Body of pancreas (tissue), 4 donors: ENCODE measurements around the gene RCAN2.

Experiments used
- POLR2A ChIP-seq, 3 donors: fragments of 450-650 bp; IDR thresholded peaks; one replicate each; pipeline ENCODE4 v1.6.1; 2016; ENCODE audit warnings: antibody characterized with exemption in 3 of 3, mild to moderate bottlenecking in 2 of 3
- TF ChIP-seq, protein P1 (sequence below), 7 experiments: fragments of 450-650 bp in 4 of 7; fragments of 200-600 bp in 3 of 7; sonication (generic) in 3 of 7; IDR thresholded peaks; one replicate each; pipeline ENCODE4 v1.5.1; 2016 to 2019; ENCODE audit warnings: antibody characterized with exemption in 7 of 7

- TF ChIP-seq, protein P1, sequence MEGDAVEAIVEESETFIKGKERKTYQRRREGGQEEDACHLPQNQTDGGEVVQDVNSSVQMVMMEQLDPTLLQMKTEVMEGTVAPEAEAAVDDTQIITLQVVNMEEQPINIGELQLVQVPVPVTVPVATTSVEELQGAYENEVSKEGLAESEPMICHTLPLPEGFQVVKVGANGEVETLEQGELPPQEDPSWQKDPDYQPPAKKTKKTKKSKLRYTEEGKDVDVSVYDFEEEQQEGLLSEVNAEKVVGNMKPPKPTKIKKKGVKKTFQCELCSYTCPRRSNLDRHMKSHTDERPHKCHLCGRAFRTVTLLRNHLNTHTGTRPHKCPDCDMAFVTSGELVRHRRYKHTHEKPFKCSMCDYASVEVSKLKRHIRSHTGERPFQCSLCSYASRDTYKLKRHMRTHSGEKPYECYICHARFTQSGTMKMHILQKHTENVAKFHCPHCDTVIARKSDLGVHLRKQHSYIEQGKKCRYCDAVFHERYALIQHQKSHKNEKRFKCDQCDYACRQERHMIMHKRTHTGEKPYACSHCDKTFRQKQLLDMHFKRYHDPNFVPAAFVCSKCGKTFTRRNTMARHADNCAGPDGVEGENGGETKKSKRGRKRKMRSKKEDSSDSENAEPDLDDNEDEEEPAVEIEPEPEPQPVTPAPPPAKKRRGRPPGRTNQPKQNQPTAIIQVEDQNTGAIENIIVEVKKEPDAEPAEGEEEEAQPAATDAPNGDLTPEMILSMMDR (IDR thresholded peaks at IDR 0.05): no peak
- TF ChIP-seq POLR2A (IDR thresholded peaks at IDR 0.05): no peak
These were observed 200.6 kb downstream of the RCAN2 start for GRCh38 chr6:46290421-46291274.
